ENCODE results near the gene KCP.

The KCP gene

GRCh38 chr7:128888039-128888755 is 22.3 kb downstream of the KCP start:
- Histone ChIP-seq H3K4me1 (ENCODE audit: insufficient read depth, low read length) (no peaks in the 10 kb centered on the region), H2AFZ (ENCODE audit: low read depth, low read length) (no peak overlapping the region), H3K36me3 (ENCODE audit: insufficient read depth, low read length) (no peaks in the 10 kb centered on the region), H3K9me3 (ENCODE audit: low read length) (no peaks in the 10 kb centered on the region), H3K27me3 (ENCODE audit: insufficient read depth, low read length) (peaks cover 51% of the 10 kb centered on the region), H3K4me3 (ENCODE audit: low read length) (no peak overlapping the region)

- Histone ChIP-seq H3K9me3 (ENCODE audit: low read length) (no peaks in the 10 kb centered on the region), H3K4me3 (ENCODE audit: low read length) (no peak overlapping the region), H3K4me1 (ENCODE audit: insufficient read depth, low read length) (no peaks in the 10 kb centered on the region), H3K36me3 (ENCODE audit: insufficient read depth, low read length) (no peaks in the 10 kb centered on the region), H2AFZ (ENCODE audit: low read depth, low read length) (no peak overlapping the region), H3K27me3 (ENCODE audit: insufficient read depth, low read length) (peaks cover 43% of the 10 kb centered on the region)
Measured at GRCh38 chr7:128887169-128888038, 23.1 kb downstream of the KCP start.

- Histone ChIP-seq H3K4me1 (ENCODE audit: insufficient read depth, low read length) (no peaks in the 10 kb centered on the region), H3K27me3 (ENCODE audit: insufficient read depth, low read length) (peaks cover 38% of the 10 kb centered on the region), H3K36me3 (ENCODE audit: insufficient read depth, low read length) (no peaks in the 10 kb centered on the region), H2AFZ (ENCODE audit: low read depth, low read length) (no peak overlapping the region), H3K4me3 (ENCODE audit: low read length) (no peak overlapping the region), H3K9me3 (ENCODE audit: low read length) (no peaks in the 10 kb centered on the region)
Measured at GRCh38 chr7:128886391-128887168, 23.9 kb downstream of the KCP start.

GRCh38 chr7:128885370-128886187 is 24.9 kb downstream of the KCP start:
- no peaks in the 10 kb centered on the region for H3K9me3 ChIP-seq (ENCODE audit: low read length)
- H3K4me3 ChIP-seq (ENCODE audit: low read length), result no peak overlapping the region
- no peaks in the 10 kb centered on the region for H3K36me3 ChIP-seq (ENCODE audit: insufficient read depth, low read length)
- H2AFZ ChIP-seq (ENCODE audit: low read depth, low read length), result no peak overlapping the region
- peaks cover 31% of the 10 kb centered on the region for H3K27me3 ChIP-seq (ENCODE audit: insufficient read depth, low read length)
- H3K4me1 ChIP-seq (ENCODE audit: insufficient read depth, low read length), result no peaks in the 10 kb centered on the region

GRCh38 chr7:128884561-128885369 is 25.7 kb downstream of the KCP start:
- H2AFZ ChIP-seq (ENCODE audit: low read depth, low read length), result no peak overlapping the region
- no peaks in the 10 kb centered on the region for H3K9me3 ChIP-seq (ENCODE audit: low read length)
- H3K36me3 ChIP-seq (ENCODE audit: insufficient read depth, low read length), result no peaks in the 10 kb centered on the region
- H3K27me3 ChIP-seq (ENCODE audit: insufficient read depth, low read length), result peaks cover 24% of the 10 kb centered on the region
- no peak overlapping the region for H3K4me3 ChIP-seq (ENCODE audit: low read length)
- H3K4me1 ChIP-seq (ENCODE audit: insufficient read depth, low read length), result no peaks in the 10 kb centered on the region

- Histone ChIP-seq H3K9me3 (ENCODE audit: low read length) (no peaks in the 10 kb centered on the region), H3K27me3 (ENCODE audit: insufficient read depth, low read length) (peaks cover 16% of the 10 kb centered on the region), H3K4me3 (ENCODE audit: low read length) (no peak overlapping the region), H3K36me3 (ENCODE audit: insufficient read depth, low read length) (no peaks in the 10 kb centered on the region), H3K4me1 (ENCODE audit: insufficient read depth, low read length) (no peaks in the 10 kb centered on the region), H2AFZ (ENCODE audit: low read depth, low read length) (no peak overlapping the region)
Measured at GRCh38 chr7:128883622-128884448, 26.7 kb downstream of the KCP start.

- Histone ChIP-seq H3K4me3 (ENCODE audit: low read length) (no peak overlapping the region), H3K27me3 (ENCODE audit: insufficient read depth, low read length) (peaks cover 6% of the 10 kb centered on the region), H3K36me3 (ENCODE audit: insufficient read depth, low read length) (no peaks in the 10 kb centered on the region), H2AFZ (ENCODE audit: low read depth, low read length) (no peak overlapping the region), H3K4me1 (ENCODE audit: insufficient read depth, low read length) (no peaks in the 10 kb centered on the region), H3K9me3 (ENCODE audit: low read length) (no peaks in the 10 kb centered on the region)
Measured at GRCh38 chr7:128882134-128882533, 28.4 kb downstream of the KCP start.

- Histone ChIP-seq H3K4me1 (ENCODE audit: insufficient read depth, low read length) (no peaks in the 10 kb centered on the region), H3K36me3 (ENCODE audit: insufficient read depth, low read length) (no peaks in the 10 kb centered on the region), H3K27me3 (ENCODE audit: insufficient read depth, low read length) (peaks cover 6% of the 10 kb centered on the region), H2AFZ (ENCODE audit: low read depth, low read length) (no peak overlapping the region), H3K4me3 (ENCODE audit: low read length) (no peak overlapping the region), H3K9me3 (ENCODE audit: low read length) (no peaks in the 10 kb centered on the region)
Measured at GRCh38 chr7:128881458-128882125, 28.9 kb downstream of the KCP start.

GRCh38 chr7:128880791-128881457 is 29.6 kb downstream of the KCP start:
- H2AFZ ChIP-seq (ENCODE audit: low read depth, low read length), result no peak overlapping the region
- peaks cover 5% of the 10 kb centered on the region for H3K27me3 ChIP-seq (ENCODE audit: insufficient read depth, low read length)
- no peaks in the 10 kb centered on the region for H3K36me3 ChIP-seq (ENCODE audit: insufficient read depth, low read length)
- no peaks in the 10 kb centered on the region for H3K4me1 ChIP-seq (ENCODE audit: insufficient read depth, low read length)
- no peak overlapping the region for H3K4me3 ChIP-seq (ENCODE audit: low read length)
- H3K9me3 ChIP-seq (ENCODE audit: low read length), result no peaks in the 10 kb centered on the region

- Histone ChIP-seq H3K27me3 (ENCODE audit: insufficient read depth, low read length) (peaks cover 7% of the 10 kb centered on the region), H3K36me3 (ENCODE audit: insufficient read depth, low read length) (no peaks in the 10 kb centered on the region), H2AFZ (ENCODE audit: low read depth, low read length) (no peak overlapping the region), H3K4me3 (ENCODE audit: low read length) (no peak overlapping the region), H3K4me1 (ENCODE audit: insufficient read depth, low read length) (no peaks in the 10 kb centered on the region), H3K9me3 (ENCODE audit: low read length) (no peaks in the 10 kb centered on the region)
Measured at GRCh38 chr7:128879939-128880746, 30.4 kb downstream of the KCP start.

Data from neuron (in vitro differentiated cells).